Raji (cell line): ENCODE data around the gene DYNC1H1.

Experiments
- POLR2A ChIP-seq: IDR thresholded peaks from 2 replicates; pipeline ENCODE4 v1.6.1; 2011; ENCODE audit warnings: low read depth, low read length, control low read depth; ENCODE audit not compliant: insufficient read depth

Gene DYNC1H1

DNA sequence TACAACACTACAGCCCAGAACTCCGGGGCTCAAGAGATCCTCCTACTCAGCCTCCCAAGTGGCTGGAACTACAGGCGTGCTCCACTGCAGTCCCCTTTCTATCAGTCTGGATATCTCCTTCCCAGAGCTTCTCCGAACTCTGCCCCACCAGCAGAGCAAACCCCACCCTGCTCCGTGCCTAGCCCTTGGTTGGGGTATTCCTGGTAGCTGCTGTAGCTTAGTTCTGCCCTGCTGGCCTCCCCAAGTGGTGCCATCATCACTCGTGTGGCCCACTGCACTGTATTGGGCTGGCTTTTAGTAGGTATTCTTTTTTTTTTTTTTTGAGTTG, 113.0 kb downstream of the DYNC1H1 start:
- no peak for TF ChIP-seq POLR2A

DNA sequence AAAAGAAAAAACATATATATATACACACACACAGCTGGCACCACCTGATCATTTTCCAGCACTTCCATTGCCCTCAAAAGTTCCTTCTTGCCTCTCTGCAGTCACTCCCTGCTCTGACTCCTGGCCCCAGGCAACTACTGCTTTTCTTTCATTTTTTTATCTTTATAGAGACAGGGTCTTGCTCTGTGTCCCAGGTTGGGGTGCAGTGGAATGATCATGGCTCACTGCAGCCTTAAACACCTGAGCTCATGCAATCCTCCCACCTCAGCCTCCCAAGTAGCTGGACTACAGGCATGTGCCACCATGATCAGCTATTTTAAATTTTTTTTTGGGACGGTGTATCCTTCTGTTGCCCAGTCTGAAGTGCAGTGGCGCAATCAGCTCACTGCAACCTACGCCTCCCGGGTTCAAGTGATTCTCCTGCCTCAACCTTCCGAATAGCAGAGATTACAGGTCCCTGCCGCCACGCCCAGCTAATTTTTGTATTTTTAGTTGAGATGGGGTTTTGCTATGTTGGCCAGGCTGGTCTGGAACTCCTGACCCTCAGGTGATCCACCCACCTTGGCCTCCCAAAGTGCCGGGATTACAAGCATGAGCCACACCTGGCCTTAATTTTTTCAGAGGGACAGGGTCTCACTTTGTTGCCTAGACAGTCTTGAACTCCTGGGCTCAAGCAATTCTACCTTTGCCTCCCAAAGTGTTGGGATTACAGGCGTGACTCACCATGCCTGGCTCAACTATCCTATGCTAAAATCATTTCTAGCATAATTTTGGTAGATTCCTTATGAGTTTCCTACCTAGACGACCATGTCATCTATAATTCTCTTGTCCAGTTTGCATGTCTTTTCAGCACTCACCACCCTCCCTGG, 114.7 kb downstream of the DYNC1H1 start:
- TF ChIP-seq POLR2A = no peak

- TF ChIP-seq POLR2A = no peak
Measured at GRCh38 chr14:102079700-102079979, 115.3 kb downstream of the DYNC1H1 start.

DNA sequence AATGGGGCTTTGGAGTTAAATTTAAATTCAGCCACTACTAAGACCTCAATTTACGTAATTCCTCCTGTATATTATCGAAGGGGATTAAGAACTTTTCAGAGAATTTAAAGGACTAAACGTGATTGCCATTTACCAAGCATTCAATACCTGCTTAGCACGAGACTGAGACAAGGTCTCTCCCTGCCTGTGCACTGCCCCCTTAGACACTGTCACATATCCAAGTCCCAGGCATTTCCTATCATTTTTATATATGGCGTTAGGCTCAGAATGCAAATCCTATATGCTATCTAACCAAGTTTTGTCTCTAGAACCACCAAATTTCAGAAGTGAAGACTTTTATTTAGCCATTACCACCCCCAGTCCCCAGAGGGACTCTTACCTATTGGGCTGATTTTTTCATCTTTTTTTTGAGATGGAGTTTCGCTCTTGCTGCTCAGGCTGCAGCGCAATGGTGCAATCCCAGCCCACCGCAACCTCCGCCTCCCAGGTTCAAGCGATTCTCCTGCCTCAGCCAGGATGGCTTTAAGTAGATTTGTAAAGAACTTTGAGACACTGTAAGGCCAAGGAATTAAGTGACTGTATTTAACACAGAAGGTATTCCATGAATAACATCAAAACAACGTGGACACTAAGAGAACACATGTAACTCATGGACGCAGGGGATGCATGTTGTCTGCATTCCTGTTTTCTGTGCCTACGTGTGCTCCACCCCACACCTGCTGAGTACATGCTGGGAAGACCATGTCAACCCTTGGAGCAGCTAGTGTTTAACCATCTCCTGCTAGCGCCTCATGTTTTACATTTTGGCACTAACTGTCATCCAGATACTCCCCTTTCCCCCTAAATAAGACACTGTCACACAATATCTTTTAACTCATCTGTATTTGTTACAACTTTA, 116.1 kb downstream of the DYNC1H1 start:
- no peak for TF ChIP-seq POLR2A

GRCh38 chr14:102081231-102082080, 117.1 kb downstream of the DYNC1H1 start:
- TF ChIP-seq POLR2A = no peak

GRCh38 chr14:102084931-102085330, 120.6 kb downstream of the DYNC1H1 start:
- no peak for TF ChIP-seq POLR2A

DNA sequence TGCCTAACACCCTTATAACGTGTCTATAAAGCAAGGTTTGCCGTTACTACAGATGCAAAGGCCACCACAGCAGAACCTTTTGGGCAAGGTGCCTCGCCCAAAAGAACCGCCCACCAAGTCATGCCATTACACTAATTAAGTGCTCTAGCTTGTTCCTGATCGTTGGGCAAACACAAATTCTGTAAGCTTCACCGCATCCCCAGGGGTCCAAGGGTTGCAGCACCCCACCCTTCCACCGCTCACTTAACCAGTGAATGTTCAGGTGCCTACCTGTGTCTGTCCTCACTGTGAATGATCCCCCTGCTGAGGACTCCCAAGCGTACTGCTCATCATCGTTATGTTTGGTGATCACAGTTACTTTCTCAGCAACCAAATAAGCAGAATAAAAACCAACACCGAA, 121.1 kb downstream of the DYNC1H1 start:
- TF ChIP-seq POLR2A = no peak

DNA sequence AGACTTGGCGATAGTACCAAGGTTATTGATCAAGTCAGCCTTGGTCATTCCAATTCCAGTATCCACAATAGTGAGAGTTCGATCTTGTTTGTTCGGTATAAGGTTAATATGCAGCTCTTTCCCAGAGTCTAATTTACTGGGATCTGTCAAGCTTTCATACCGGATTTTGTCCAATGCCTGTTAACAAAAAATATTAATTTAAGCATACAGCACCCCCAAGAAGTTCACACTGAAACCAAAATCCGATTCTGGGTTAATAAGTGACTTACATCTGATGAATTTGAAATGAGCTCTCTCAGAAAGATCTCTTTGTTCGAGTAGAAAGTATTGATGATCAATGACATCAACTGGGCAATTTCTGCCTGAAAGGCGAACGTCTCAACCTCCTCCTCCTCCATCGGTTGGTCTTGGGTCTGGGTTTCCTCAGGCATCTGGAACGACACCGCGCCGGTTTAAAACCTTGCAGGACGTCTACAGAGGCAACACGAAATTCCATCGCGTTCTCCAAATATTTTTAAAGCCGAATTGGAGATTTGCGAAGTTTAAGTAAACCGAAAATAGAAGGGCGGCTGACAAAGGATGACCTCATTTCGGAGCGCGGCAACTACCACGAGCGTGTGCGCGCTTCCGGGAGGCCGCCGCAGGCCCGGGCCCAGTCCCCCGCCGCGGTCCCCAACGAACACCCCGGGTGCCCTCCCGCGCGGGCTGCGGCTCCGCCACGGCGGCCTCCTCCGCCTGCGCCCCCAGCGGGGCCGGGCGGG, 121.8 kb downstream of the DYNC1H1 start:
- TF ChIP-seq POLR2A = no peak

- TF ChIP-seq POLR2A = no peak
Measured at GRCh38 chr14:102086709-102086971, 122.3 kb downstream of the DYNC1H1 start.

GRCh38 chr14:102086972-102087761, 122.8 kb downstream of the DYNC1H1 start, which contains the start of gene HSP90AA1:
HSP90AA1 (minus strand) TSS chr14:102087044; CDS start chr14:102086378, 666 bp downstream.
- TF ChIP-seq POLR2A = peak; percentile 98

- TF ChIP-seq POLR2A = no peak
Measured at GRCh38 chr14:102087762-102088011, 123.3 kb downstream of the DYNC1H1 start.

- TF ChIP-seq POLR2A = no peak
Measured at GRCh38 chr14:102088012-102088792, 123.8 kb downstream of the DYNC1H1 start.

GRCh38 chr14:102089621-102090343, 125.4 kb downstream of the DYNC1H1 start:
- TF ChIP-seq POLR2A = no peak

DNA sequence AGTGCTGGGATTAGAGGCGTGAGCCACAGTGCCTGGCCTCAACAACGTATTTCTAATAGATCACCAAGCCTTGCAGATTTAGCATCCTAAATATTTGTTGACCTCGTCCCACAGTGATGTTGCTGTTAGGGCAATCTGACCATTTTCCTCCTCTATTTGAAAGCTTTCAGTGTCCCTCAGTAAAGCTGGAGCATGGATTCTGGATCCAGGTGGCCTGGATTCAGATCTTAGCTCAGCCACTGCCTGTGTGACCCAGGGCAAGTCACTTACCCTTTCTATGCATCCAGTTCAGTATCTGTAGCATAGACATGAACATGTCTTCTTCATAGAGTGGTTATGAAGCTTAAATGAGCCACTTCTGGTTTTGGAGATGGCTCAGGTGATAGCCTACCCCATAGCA, 126.3 kb downstream of the DYNC1H1 start:
- no peak for TF ChIP-seq POLR2A
